ENCODE data around the gene SETD4. TPM values are rescaled to one million over a fixed set of nuclear protein-coding genes. Genes with fewer than 3 reads are reported as not detected.

The SETD4 gene
- total and polyA plus RNA-seq, 2 of the 13 experiments (the other 11 are each of a cell fraction or from before 2014, with no cell fraction given) = 7.1 to 14.4 TPM

- 0 out of 2 replicates have a peak, but pooled peaks have one; percentile 36 for TF ChIP-seq NCOA1 (CRISPR knock-in tag; IDR thresholded peaks at IDR 0.05)
- no peak for TF ChIP-seq MEIS1 (CRISPR knock-in tag; IDR thresholded peaks at IDR 0.05; ENCODE audit: borderline replicate concordance)
- no peak for TF ChIP-seq MTA3 (CRISPR knock-in tag; IDR thresholded peaks at IDR 0.05)
- no peak for TF ChIP-seq IRF9 (CRISPR knock-in tag; IDR thresholded peaks at IDR 0.05; ENCODE audit: borderline replicate concordance)
- TF ChIP-seq SRSF1 (optimal IDR thresholded peaks at IDR 0.05; ENCODE audit: low read depth, low read length) = no peak
- TF ChIP-seq ZNF503 (CRISPR knock-in tag; IDR thresholded peaks at IDR 0.05) = peak; percentile 82
- no peak for TF ChIP-seq NFE2 (CRISPR knock-in tag; IDR thresholded peaks at IDR 0.05)
- TF ChIP-seq BRCA1 (CRISPR knock-in tag; IDR thresholded peaks at IDR 0.05) = no peak
- TF ChIP-seq TBX2 (CRISPR knock-in tag; IDR thresholded peaks at IDR 0.05; ENCODE audit: borderline replicate concordance) = peak; percentile 69
- TF ChIP-seq KLF9 (CRISPR knock-in tag; IDR thresholded peaks at IDR 0.05; ENCODE audit: low read depth) = no peak
- TF ChIP-seq SIN3A (IDR thresholded peaks at IDR 0.05; ENCODE audit: borderline replicate concordance, low read depth, low read length) = no peak
- TF ChIP-seq ZNF282 (IDR thresholded peaks at IDR 0.05; ENCODE audit: partially characterized antibody) = no peak
- TF ChIP-seq MEF2D (CRISPR knock-in tag; IDR thresholded peaks at IDR 0.05) = no peak
- no peak for TF ChIP-seq GATA4 (IDR thresholded peaks at IDR 0.05; ENCODE audit: borderline replicate concordance, low read depth)
- TF ChIP-seq SNRNP70 (IDR thresholded peaks at IDR 0.05; ENCODE audit: low read depth, low read length) = no peak
- TF ChIP-seq PHB2 (IDR thresholded peaks at IDR 0.05; ENCODE audit: partially characterized antibody) = no peak
- TF ChIP-seq ZNF30 (CRISPR knock-in tag; IDR thresholded peaks at IDR 0.05) = no peak
- TF ChIP-seq RAD51 (IDR thresholded peaks at IDR 0.05; ENCODE audit: borderline replicate concordance) = no peak
- TF ChIP-seq JUN (CRISPR knock-in tag; IDR thresholded peaks at IDR 0.05) = no peak
- TF ChIP-seq ZBED4 (CRISPR knock-in tag; IDR thresholded peaks at IDR 0.05; ENCODE audit: borderline replicate concordance) = peak; percentile 35; the same call in 1 of the 2 replicates
- TF ChIP-seq PRMT3 (CRISPR knock-in tag; IDR thresholded peaks at IDR 0.05; ENCODE audit: borderline replicate concordance, low read depth) = no peak
- TF ChIP-seq AGO2 (optimal IDR thresholded peaks at IDR 0.05; ENCODE audit: low read depth, low read length) = no peak
- no peak for TF ChIP-seq FLYWCH1 (CRISPR knock-in tag; IDR thresholded peaks at IDR 0.05)
- no peak for TF ChIP-seq NFATC3 (CRISPR knock-in tag; IDR thresholded peaks at IDR 0.05)
- TF ChIP-seq EZH2 (conservative IDR thresholded peaks at IDR 0.05; ENCODE audit: low read depth, low read length) = no peak
Measured at GRCh38 chr21:36073181-36073580, 12.9 kb upstream of the SETD4 start (continued).

Measured in HepG2 (cell line).